ENCODE data around the gene SMIM36. TPM values are rescaled to one million over a fixed set of nuclear protein-coding genes. Genes with fewer than 3 reads are reported as not detected.
"Not testable (repeated sequence)": the region's sequence is repeated elsewhere in the genome, so short reads cannot be mapped to it uniquely, and the experiment has no call there.

Gene SMIM36
- total and polyA plus RNA-seq, 9 donors = not detected

DNA sequence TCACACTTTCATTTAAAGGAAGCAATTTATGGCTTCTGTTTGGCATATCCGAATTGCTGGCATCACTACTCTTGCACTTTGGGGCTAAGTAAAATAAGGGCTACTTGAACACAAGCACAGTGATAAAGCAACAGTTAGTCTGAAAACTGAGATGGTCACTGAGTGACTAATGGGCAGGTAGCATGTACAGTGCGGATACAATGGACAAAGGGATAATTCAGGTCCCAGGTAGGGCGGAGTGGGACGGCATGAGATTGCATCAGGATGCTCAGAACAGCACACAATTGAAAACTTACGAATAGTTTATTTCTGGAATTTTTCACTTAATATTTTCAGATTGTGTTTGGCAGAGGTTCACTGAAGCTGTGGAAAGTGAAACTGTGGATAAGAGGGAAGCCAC, 9.2 kb upstream of the SMIM36 start:
- TF ChIP-seq POLR2A (IDR thresholded peaks at IDR 0.05) (no peak), EP300 (IDR thresholded peaks at IDR 0.05) (no peak)
- TF ChIP-seq, protein P1, sequence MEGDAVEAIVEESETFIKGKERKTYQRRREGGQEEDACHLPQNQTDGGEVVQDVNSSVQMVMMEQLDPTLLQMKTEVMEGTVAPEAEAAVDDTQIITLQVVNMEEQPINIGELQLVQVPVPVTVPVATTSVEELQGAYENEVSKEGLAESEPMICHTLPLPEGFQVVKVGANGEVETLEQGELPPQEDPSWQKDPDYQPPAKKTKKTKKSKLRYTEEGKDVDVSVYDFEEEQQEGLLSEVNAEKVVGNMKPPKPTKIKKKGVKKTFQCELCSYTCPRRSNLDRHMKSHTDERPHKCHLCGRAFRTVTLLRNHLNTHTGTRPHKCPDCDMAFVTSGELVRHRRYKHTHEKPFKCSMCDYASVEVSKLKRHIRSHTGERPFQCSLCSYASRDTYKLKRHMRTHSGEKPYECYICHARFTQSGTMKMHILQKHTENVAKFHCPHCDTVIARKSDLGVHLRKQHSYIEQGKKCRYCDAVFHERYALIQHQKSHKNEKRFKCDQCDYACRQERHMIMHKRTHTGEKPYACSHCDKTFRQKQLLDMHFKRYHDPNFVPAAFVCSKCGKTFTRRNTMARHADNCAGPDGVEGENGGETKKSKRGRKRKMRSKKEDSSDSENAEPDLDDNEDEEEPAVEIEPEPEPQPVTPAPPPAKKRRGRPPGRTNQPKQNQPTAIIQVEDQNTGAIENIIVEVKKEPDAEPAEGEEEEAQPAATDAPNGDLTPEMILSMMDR (IDR thresholded peaks at IDR 0.05) = no peak
- no peaks in the 10 kb centered on the region for H3K27me3 ChIP-seq
- no peak overlapping the region for H3K27ac ChIP-seq
- intact Hi-C loops (cut with DNase I) = loop anchor here in 1 of 4 donors (5.0 to 10.0 kb wide), 3 partner anchors 124 to 254 kb away; no protein-coding TSS in a partner anchor
- no peaks in the 10 kb centered on the region for H3K4me1 ChIP-seq (ENCODE audit: insufficient read depth)
- no peaks in the 10 kb centered on the region for H3K9me3 ChIP-seq
- DNase-seq = no peak
- no peaks in the 10 kb centered on the region for H3K36me3 ChIP-seq
- WGBS, 3 donors = 73 to 80% (median 76%) methylated on average over 5 of the region's 5 CpGs
- H3K4me3 ChIP-seq = no peak overlapping the region

DNA sequence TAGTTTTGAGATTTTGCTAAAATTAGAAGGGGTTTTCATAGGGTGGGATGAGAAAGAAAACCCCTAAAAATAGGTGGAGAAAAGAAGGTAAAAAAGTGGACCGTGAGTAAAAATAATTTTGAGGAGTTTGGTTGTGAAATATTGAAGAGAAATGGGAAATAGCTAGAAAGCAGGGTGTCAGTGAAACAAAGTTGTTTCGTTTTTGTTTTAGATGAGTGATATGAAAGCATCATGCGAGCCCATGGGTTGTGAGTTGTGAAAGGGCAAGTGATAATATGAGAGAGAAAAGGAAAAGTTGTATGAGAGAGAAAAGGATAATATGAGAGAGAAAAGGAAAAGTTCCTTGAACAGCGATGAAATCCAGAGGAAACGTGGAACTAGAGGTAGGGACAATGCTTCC, 7.3 kb upstream of the SMIM36 start:
- intact Hi-C loops (cut with DNase I) = loop anchor here in 1 of 4 donors (10.0 kb wide), 1 partner anchor 524 kb away; no protein-coding TSS in a partner anchor
- Histone ChIP-seq H3K4me1 (ENCODE audit: insufficient read depth) (no peaks in the 10 kb centered on the region), H3K9me3 (no peaks in the 10 kb centered on the region), H3K36me3 (no peaks in the 10 kb centered on the region), H3K27ac (no peak overlapping the region), H3K4me3 (no peak overlapping the region), H3K27me3 (no peaks in the 10 kb centered on the region)
- DNase-seq = no peak
- 70 to 81% (median 79%) methylated on average over 5 of the region's 5 CpGs for WGBS, 3 donors
- TF ChIP-seq EP300 (IDR thresholded peaks at IDR 0.05) = no peak
- TF ChIP-seq, protein P1 (IDR thresholded peaks at IDR 0.05) = no peak

DNA sequence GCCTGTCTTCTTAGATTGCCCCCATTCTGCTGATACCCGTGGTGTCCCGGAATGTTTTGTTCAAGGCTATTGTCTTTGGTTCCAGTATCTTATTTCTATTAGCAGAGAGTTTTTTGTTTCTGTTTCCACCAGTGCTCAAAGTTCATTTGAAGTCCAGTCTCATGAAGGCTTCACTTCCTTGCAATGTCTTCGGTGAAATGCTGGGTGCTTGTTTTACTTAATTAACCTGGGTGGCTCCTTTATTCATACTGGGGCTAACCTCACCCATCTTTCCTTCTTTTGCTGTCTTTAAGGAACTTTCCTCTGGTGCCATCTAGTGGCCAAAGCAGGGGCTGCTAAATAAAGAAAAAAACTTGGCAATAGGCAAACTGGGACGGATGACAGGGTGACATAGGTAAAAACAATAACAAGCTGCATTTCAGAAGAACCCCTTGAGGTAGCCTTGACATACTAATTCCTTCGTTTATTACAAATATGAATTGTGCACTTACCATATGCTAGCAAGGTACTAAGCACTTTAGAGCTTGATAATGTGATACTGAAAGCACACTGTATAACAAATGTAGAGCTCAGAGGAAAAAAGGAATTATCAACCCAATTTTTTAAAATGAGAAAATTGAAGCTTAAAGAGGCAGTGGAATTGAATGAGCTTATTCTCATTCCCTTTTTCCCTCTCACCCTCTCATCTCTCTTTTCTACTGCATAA, 2.8 kb upstream of the SMIM36 start:
- Histone ChIP-seq H3K9me3 (no peaks in the 10 kb centered on the region), H3K36me3 (no peaks in the 10 kb centered on the region), H3K4me3 (no peak overlapping the region), H3K27me3 (no peaks in the 10 kb centered on the region), H3K27ac (no peak overlapping the region), H3K4me1 (ENCODE audit: insufficient read depth) (no peaks in the 10 kb centered on the region)
- 0 to 5% (median 2%) methylated on average over 5 of the region's 5 CpGs for WGBS, 3 donors
- peak in 4 of 5 donors; percentile 30 to 65 (median 56) for DNase-seq
- TF ChIP-seq, protein P1 (IDR thresholded peaks at IDR 0.05) = peak; percentile 46 to 71 (median 50)
- TF ChIP-seq EP300 (IDR thresholded peaks at IDR 0.05) = no peak
- intact Hi-C loops (cut with DNase I) = loop anchor here in 1 of 4 donors (10.0 kb wide), 1 partner anchor 519 kb away; no protein-coding TSS in a partner anchor

DNA sequence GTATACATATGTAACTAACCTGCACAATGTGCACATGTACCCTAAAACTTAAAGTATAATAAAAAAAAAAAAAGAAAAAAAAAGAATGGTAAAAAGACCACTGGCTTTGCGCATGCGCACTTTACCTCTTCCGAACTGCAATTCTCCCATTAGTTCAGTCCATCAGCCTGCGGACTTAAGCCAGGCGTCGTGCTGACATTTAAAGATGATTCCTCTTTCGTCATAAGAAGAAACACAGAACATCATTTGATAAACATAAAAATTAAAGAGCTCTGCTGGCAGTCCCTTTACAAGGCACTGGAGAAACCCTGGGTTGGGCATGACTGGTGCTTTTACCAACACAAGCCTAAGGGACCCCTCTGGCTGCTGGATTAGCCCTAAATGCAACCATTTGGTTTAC, 3.6 kb downstream of the SMIM36 start:
- H3K4me1 ChIP-seq (ENCODE audit: insufficient read depth); H3K27ac ChIP-seq; H3K36me3 ChIP-seq; intact Hi-C loops (cut with DNase I); DNase-seq; H3K4me3 ChIP-seq; H3K27me3 ChIP-seq; H3K9me3 ChIP-seq: not testable (repeated sequence)
- WGBS, 3 donors = 80 to 91% (median 83%) methylated on average over 7 of the region's 7 CpGs

- H3K4me1 ChIP-seq (ENCODE audit: insufficient read depth); H3K9me3 ChIP-seq; DNase-seq; H3K4me3 ChIP-seq; H3K27me3 ChIP-seq; H3K27ac ChIP-seq; H3K36me3 ChIP-seq; intact Hi-C loops (cut with DNase I): not testable (repeated sequence)
- WGBS, 3 donors = 89 to 96% (median 92%) methylated on average over 12 to 17 of the region's 23 CpGs
These were observed 9.6 kb downstream of the SMIM36 start for GRCh38 chr17:55501626-55502025.
